Choroid plexus epithelial cell (primary cell): ENCODE data around the gene PRKN.

Source experiments
- DNase-seq: peaks from one replicate; pipeline ENCODE4 v3.0.0-alpha.2; 2010; ENCODE audit warnings: low read depth
- H3K4me3 ChIP-seq: 2 replicates; pipeline ENCODE4 v1.5.1; 2011; ENCODE audit warnings: low read depth, mild to moderate bottlenecking, control low read depth, low read length, moderate library complexity
- CTCF ChIP-seq: conservative IDR thresholded peaks from 2 replicates; pipeline ENCODE4 v1.5.1; 2011; ENCODE audit warnings: low read depth, mild to moderate bottlenecking, control low read depth, inconsistent platforms, low read length, moderate library complexity

PRKN gene

DNA sequence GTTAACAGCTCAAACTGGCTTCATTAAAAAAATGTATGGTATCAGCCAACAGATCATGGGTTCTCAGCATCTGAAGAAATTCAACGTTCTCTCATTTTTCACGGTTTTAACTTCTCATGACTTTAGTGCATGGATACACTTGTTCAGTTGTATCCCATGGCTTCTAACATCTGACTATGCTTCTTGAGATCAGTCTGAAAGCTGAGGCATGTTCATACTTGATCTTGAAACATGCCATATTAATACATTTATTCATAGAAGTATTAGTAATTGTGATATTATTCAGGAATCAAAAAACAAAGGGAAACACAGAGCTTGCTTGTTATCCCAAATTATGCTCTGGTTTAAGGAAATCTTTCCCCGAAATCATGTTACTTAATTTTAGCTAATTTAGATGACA lies 649.4 kb downstream of the PRKN start:
- no peak for DNase-seq
- TF ChIP-seq CTCF = no peak
- H3K4me3 ChIP-seq = no peak overlapping the region

GRCh38 chr6:162076816-162077215 lies 650.8 kb downstream of the PRKN start:
- no peak for TF ChIP-seq CTCF
- no peak overlapping the region for H3K4me3 ChIP-seq
- no peak for DNase-seq

- no peak for DNase-seq
- H3K4me3 ChIP-seq = no peak overlapping the region
- no peak for TF ChIP-seq CTCF
Measured at GRCh38 chr6:162074641-162075275, 652.8 kb downstream of the PRKN start.

- no peak for DNase-seq
- no peak for TF ChIP-seq CTCF
Measured at GRCh38 chr6:162070639-162071038, 656.9 kb downstream of the PRKN start.

DNA sequence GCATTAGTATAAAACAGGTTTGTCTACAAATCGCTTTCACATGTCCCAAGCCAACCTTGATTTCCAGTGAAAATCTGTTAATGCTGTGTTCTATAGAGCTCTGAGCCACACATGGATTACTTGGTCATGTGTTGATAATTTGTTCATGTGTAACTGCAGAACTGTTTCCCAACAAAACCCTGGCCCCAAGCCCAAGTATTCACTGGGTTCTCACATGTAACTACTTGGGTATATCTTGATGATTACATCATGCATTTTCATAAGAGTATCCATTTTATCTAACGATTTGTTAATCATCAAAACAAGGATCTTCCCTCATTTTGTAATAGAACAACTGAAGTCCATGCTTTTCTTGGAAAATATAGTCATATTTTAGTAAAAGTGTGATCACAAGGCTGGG lies 657.6 kb downstream of the PRKN start:
- peak; percentile 42 for DNase-seq
- TF ChIP-seq CTCF = no peak
- H3K4me3 ChIP-seq = no peak overlapping the region

More at GRCh38 chr6:162070639-162071038, 656.9 kb downstream of the PRKN start:
- H3K4me3 ChIP-seq = no peak overlapping the region

DNA sequence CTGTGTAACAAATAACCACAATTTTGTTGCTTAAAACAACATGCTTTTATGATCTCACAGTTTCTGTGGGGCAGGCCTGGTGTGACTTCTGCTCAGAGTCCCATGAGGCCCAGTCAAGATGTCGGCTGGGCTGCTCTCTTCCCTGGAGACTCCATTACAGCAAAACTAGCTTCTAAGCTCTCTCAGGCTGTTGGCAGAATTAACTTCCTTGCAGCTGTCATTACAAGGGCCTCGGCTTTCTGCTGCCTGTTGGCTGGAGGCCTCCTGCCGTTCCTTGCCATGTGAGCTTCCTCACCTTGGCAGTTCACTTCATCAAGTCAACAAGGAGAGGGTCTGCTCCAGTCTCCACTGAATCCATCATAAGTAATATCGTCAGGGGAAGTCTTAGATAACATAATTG lies 659.2 kb downstream of the PRKN start:
- H3K4me3 ChIP-seq = no peak overlapping the region
- no peak for TF ChIP-seq CTCF
- DNase-seq = no peak

DNA sequence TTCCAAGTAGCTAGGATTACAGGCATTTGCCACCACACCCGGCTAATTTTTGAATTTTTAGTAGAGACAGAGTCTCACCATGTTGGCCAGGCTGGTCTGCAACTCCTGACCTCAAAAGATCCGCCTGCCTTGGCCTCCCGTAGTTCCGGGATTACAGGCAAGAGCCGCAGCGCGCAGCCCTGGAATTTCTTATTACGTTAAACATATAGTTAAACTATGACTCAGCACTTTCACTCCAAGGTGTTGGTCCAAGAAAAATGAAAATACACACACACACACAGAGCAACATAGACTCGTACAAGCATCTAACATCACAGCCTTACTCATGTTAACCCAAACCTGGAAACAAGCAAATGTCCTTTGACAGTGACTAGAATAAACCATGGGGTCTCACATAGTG lies 663.9 kb downstream of the PRKN start:
- no peak for TF ChIP-seq CTCF
- no peak for DNase-seq
- no peak overlapping the region for H3K4me3 ChIP-seq
